ENCODE data around the gene SEMA3G.
A peak's percentile ranks its signal among the peaks of the same experiment; 100 is the strongest.

The SEMA3G gene

DNA sequence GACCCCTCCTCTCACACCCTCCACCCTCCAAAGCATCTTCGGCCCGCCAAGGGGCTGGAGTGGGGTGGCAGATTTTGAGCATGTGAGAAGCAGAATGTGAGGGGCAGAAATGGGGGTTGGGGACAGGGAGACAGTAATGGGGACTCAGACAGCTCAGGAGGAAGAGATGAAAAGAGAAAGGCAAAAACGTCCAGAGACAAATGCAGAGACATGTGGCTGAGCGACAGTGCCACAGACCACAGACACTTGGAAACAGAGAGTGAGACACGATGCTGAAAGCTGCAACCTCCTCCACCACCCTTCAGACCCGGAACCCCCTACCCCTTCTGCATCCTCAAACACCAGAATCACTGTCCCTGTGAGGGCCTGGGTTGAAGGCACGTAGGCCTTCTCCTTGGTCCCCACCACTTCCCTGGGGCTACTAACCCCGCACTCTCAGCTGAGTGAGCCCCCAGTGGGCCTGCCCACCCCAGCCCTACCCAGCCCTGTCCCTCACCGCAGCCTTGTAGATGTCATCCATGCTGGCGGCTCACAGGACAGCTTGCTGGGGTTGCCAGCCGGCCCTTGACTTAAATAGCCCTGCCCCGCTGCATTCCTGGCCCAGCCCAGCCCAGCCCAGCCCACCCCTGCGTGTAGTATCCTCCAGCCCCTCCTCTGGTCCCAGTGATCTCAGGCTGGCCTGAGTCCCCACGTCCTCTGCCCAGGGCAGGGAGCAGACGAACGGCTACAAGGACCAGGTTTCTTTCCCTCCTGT is 8.8 kb upstream of the SEMA3G start, which contains the start of gene TNNC1:
TSS of gene TNNC1 (minus strand) at position 546 of the 754 bp plus-strand sequence. CDS start at position 520, 26 bp downstream.
- DNase-seq = no peak

- DNase-seq = no peak
These were observed 7.8 kb upstream of the SEMA3G start for GRCh38 chr3:52452570-52453221.

- DNase-seq = no peak
These were observed 7.2 kb upstream of the SEMA3G start for GRCh38 chr3:52452126-52452525.

- DNase-seq = no peak
These were observed 6.6 kb upstream of the SEMA3G start for GRCh38 chr3:52451237-52452083.

DNA sequence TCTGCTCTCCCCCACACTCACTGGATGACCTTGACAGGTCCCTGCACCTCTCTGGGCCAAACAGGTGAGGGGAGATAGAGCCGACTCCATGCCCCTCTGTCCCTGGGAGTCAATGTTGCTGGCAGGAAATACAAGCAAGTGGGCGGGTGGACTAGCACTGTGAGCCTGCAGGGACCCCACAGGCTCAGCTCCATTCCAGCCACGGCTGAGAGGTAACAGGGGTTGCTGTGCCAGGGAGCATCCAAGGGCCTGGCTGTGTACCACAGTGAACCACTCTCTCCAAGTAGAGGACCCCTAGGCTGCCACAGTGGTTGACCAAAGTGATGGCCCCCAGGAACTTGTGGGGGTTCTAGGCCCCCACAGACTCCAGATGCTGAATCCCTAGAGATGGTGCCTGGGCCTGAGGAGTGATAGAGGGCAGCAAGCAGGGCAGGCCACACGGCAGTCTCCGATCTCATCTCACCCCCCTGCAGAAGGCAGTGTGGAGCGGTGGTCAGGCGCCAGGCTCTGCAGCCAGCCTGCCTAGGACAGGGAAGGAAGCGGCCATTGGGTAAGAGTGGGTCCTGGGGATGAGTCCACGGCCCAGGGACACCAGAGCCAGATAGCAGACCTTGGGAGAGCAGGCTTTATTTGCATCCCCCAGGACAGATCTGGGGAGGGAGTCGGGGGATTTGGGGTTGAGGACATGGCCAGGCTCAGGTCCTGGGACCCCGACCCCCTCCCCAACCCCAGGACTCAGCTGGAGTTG is 5.8 kb upstream of the SEMA3G start:
- DNase-seq = no peak

GRCh38 chr3:52447512-52448355 is 2.8 kb upstream of the SEMA3G start:
- DNase-seq = no peak

- DNase-seq = peak; percentile 33 to 94
These were observed 2.0 kb upstream of the SEMA3G start for GRCh38 chr3:52446631-52447511.

GRCh38 chr3:52446042-52446441 is 1.1 kb upstream of the SEMA3G start:
- no peak for DNase-seq

- DNase-seq = no peak
These were observed 864 bp downstream of the SEMA3G start for GRCh38 chr3:52443791-52444687.

DNA sequence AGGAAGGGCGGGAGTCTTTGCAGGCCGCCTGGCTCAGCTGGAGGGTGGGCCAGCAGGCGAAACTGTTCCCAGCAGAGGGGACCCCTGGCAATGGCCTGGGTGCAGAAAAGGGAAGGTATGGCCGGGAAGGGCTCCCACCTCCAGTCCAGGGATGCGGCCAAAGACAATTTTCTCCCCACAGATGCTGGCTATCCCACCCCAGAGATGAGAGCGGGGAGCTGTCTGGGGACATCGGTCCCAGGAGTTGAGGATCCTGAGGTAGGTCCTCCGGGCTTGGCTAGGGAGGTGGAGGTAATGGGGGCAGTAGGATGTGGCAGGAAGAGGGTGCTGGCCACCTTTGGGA is 1.7 kb downstream of the SEMA3G start:
- no peak for DNase-seq

DNA sequence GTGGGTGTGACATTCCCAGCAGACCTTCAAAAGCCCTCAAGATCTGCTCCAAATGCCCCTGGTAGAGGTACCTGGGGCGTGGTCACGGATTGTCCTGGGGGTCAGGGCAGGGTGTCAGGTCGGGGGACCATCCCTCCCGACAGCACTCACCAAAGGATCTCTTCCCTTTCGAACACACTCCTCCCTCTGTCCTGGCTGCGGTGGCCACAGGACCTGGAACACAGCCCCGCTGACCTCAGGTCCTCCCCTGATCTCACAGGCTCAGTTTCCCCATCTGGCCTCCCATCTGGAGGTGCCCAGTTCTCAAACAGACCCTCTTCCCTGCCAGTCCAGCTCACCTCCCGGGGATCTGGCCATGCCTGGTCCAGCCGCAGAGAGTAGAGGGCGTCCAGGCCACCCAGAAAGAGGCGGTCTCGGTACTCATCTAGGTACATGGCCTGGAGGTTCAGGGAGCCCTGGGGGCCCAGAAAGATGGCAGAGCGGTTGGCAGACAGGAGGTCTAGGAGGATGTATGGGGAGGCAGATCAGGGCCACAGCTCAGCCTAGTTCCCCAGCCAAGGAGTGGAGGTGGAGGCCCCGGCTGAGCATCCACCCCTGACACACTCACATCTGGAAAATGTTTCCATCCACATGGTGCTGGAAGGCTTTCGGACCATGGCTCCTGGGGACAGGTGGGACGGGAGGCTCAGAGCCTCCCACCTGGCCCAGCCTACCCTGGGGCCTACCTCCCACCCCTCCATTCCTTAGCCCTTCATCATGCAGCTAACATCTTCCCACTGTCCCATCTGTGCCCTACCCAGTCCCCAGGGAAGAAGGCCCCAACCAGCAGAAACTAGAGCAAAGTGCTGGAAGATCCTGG is 2.3 kb downstream of the SEMA3G start:
- DNase-seq = no peak

GRCh38 chr3:52441772-52442332 is 3.1 kb downstream of the SEMA3G start:
- DNase-seq = no peak

DNA sequence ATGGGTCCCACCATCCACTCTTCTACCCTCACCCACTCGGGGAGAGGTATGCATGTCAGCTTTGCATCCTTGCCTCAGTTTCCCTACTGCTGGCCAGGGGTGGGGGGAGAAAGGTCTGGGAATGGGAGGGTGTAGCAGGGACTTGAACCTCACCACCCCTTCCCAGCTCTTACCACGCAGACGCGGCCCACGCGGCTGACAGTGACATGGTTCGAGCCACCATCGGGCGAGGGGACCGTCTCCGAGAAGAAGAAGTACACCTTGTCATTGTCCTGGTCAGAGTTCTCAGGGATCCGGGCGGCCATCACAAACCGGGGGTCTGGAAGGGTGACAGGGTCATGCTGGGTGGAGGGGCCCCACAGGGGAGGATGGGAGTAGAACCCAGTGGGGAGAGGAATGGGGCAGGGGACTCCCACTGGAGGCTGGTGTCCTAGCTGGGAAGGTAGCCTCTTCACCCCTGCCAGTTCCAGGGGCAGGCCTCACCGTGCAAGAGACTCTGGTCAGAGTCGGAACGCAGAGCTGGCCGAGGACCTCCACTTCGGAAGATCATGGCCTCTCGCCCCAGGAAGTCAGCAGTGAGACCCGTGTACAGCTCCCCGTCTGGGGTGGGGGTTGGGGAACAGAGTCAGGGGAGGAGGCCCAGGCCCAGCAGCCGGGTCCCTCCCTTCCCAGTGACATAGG is 3.7 kb downstream of the SEMA3G start:
- no peak for DNase-seq

DNA sequence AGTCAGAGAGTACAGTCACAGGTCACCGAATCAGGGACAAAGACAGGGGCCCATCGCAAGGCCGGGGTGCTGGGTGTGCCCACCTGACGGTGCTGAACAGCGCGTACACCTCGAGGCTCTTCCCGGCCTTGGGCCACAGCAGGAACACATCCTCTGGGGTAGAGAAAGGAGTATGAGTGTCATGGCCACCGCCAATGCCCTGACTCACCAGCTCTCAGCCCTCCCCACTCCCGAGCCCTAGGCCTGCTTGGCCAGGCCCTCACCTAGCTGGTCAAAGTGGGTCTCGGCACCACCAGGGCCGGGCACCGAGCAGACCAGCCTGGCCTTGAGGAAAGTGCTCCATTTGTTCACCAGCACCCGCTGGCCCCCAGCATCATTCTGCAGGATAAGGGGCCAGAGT is 4.2 kb downstream of the SEMA3G start:
- DNase-seq = no peak

- no peak for DNase-seq
These were observed 4.7 kb downstream of the SEMA3G start for GRCh38 chr3:52440249-52440551.

DNA sequence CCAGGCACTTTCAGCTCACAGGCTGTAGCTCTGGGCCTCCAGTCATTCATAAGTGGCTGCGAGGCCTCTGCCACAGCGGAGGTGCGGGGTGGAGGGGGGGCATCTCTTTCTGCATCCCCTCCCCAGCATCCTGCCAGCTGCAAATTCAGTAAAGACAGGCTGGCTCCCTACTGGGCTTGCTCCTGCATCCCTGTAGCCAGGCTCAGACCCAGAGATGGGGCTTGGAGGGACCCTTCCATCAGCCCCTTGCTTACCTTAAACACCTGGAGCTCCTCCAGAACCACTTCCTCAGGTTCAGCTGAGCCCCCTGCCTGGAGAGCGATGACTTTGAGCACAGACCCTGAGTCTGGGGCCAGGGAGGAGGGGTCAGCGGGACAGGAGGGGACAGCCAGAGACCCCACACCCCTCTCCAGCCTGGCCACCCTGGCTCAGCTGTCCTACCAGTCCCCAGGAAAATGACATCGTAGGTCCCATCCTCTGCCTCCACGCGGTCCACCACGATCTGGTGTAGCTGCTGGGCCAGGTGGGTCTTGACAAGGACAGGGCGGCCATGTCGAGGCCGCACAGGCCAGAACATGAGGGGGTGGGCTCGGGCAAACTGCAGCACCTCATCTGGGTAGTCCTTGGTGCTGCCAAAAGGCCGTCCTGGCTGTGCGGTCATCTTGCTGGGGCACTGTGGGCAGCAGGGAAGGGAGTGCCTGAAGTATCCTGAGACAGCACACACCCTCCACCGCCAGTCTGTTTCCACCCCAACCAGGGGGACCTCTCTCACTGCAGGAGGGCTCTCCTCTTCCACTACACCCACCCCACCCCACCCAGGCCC is 5.3 kb downstream of the SEMA3G start:
- DNase-seq = no peak

Data from inflammatory macrophage treated with lipopolysaccharide for 1 hour (primary cell).